ENCODE measurements around the gene WWOX. TPM values are rescaled to one million over a fixed set of nuclear protein-coding genes. Genes with fewer than 3 reads are reported as not detected.

Gene WWOX
- total and polyA plus RNA-seq, 2 of the 13 experiments (the other 11 are each of a cell fraction or from before 2014, with no cell fraction given) = 9.1 to 37.4 TPM

GRCh38 chr16:78288888-78289287 is 189.4 kb downstream of the WWOX start:
- no peak overlapping the region for H2AFZ ChIP-seq (ENCODE audit: low read length)
- peaks cover 66% of the 10 kb centered on the region for H3K4me1 ChIP-seq (ENCODE audit: insufficient read depth, low read length)
- DNase-seq (ENCODE audit: low spot score) = no peak
- intact Hi-C loops (cut with micrococcal nuclease; ENCODE audit: unreplicated experiment) (loop anchor here (5.0 kb wide), 1 partner anchor 193 kb away; no protein-coding TSS in a partner anchor), in situ Hi-C loops (cut with HindIII; ENCODE audit: extremely low pct_ligation_motif_present, low pct_unique_long_range_greater_than_20kb) (no loop called here)
- no peak overlapping the region for H3K4me3 ChIP-seq (replicated peaks in 1 of 3; ENCODE audit: insufficient read depth in 1 of 3, low read depth in 2 of 3, low read length in 3 of 3)
- H3K4me2 ChIP-seq (ENCODE audit: low read depth, low read length) = no peak overlapping the region
- BruUV-seq (replicated peaks) = no TSS peak
- no peak for FAIRE-seq
- H3K27me3 ChIP-seq (ENCODE audit: control insufficient read depth in 1 of 2, insufficient read depth in 2 of 2, low read length in 2 of 2) = no peaks in the 10 kb centered on the region
- no peaks in the 10 kb centered on the region for H3K79me2 ChIP-seq (ENCODE audit: insufficient read depth, low read length)
- WGBS (ENCODE audit: low lambda C conversion rate) = 97% methylated on average over 9 of the region's 9 CpGs
- no peak overlapping the region for H3K27ac ChIP-seq (ENCODE audit: extremely low read length, insufficient read depth, low read length)
- POLR2A ChIA-PET = no interaction called here
- CTCF ChIA-PET (ENCODE audit: low intra/inter-chr PET ratio, low total read pairs) = no interaction called here
- no peaks in the 10 kb centered on the region for H3K9me3 ChIP-seq (ENCODE audit: low read length)
- ATAC-seq = no peak
- H3K36me3 ChIP-seq (replicated peaks in 1 of 2; ENCODE audit: control insufficient read depth in 1 of 2, insufficient read depth in 2 of 2, low read length in 2 of 2) = no peaks in the 10 kb centered on the region
- H4K20me1 ChIP-seq (ENCODE audit: insufficient read depth, low read length) = no peaks in the 10 kb centered on the region
- H3K9ac ChIP-seq (ENCODE audit: insufficient read depth, low read depth, low read length) = no peak overlapping the region
- TF ChIP-seq ZNF550 (CRISPR knock-in tag; IDR thresholded peaks at IDR 0.05; ENCODE audit: borderline replicate concordance) = no peak
- TF ChIP-seq BRCA1 (CRISPR knock-in tag; IDR thresholded peaks at IDR 0.05) = 0 out of 2 replicates have a peak, but pooled peaks have one; percentile 51

- POLR2A ChIA-PET = no interaction called here
- Histone ChIP-seq H2AFZ (ENCODE audit: low read length) (no peak overlapping the region), H3K9ac (ENCODE audit: insufficient read depth, low read depth, low read length) (no peak overlapping the region), H4K20me1 (ENCODE audit: insufficient read depth, low read length) (no peaks in the 10 kb centered on the region), H3K79me2 (ENCODE audit: insufficient read depth, low read length) (no peaks in the 10 kb centered on the region), H3K27me3 (ENCODE audit: control insufficient read depth in 1 of 2, insufficient read depth in 2 of 2, low read length in 2 of 2) (no peaks in the 10 kb centered on the region), H3K9me3 (ENCODE audit: low read length) (no peaks in the 10 kb centered on the region), H3K36me3 (replicated peaks in 1 of 2; ENCODE audit: control insufficient read depth in 1 of 2, insufficient read depth in 2 of 2, low read length in 2 of 2) (no peaks in the 10 kb centered on the region), H3K4me3 (replicated peaks in 1 of 3; ENCODE audit: insufficient read depth in 1 of 3, low read depth in 2 of 3, low read length in 3 of 3) (no peak overlapping the region), H3K4me1 (ENCODE audit: insufficient read depth, low read length) (peaks cover 66% of the 10 kb centered on the region), H3K4me2 (ENCODE audit: low read depth, low read length) (no peak overlapping the region), H3K27ac (ENCODE audit: extremely low read length, insufficient read depth, low read length) (no peak overlapping the region)
- no peak for TF ChIP-seq ZNF333 (CRISPR knock-in tag; IDR thresholded peaks at IDR 0.05; ENCODE audit: borderline replicate concordance)
- no peak for TF ChIP-seq ZNF652 (CRISPR knock-in tag; IDR thresholded peaks at IDR 0.05; ENCODE audit: borderline replicate concordance, low read depth)
- TF ChIP-seq NFAT5 (CRISPR knock-in tag; IDR thresholded peaks at IDR 0.05) = no peak
- no peak for TF ChIP-seq SNAPC5 (CRISPR knock-in tag; IDR thresholded peaks at IDR 0.05; ENCODE audit: borderline replicate concordance)
- TF ChIP-seq ZNF275 (CRISPR knock-in tag; IDR thresholded peaks at IDR 0.05; ENCODE audit: borderline replicate concordance) = no peak
- TF ChIP-seq ZNF513 (CRISPR knock-in tag; conservative IDR thresholded peaks at IDR 0.05) = no peak
- no peak for TF ChIP-seq MBNL3 (CRISPR knock-in tag; conservative IDR thresholded peaks at IDR 0.05)
- 94% methylated on average over 3 of the region's 3 CpGs for WGBS (ENCODE audit: low lambda C conversion rate)
- intact Hi-C loops (cut with micrococcal nuclease; ENCODE audit: unreplicated experiment) = loop anchor here (5.0 kb wide), 1 partner anchor 193 kb away; no protein-coding TSS in a partner anchor
- ATAC-seq (no peak), DNase-seq (ENCODE audit: low spot score) (no peak), FAIRE-seq (no peak)
- CTCF ChIA-PET (ENCODE audit: low intra/inter-chr PET ratio, low total read pairs) = no interaction called here
- in situ Hi-C loops (cut with HindIII; ENCODE audit: extremely low pct_ligation_motif_present, low pct_unique_long_range_greater_than_20kb) = no loop called here
- BruUV-seq (replicated peaks) = no TSS peak
These were observed 189.9 kb downstream of the WWOX start for GRCh38 chr16:78289373-78289772.
